Measurements from ENCODE around the gene PARVG.

DNA sequence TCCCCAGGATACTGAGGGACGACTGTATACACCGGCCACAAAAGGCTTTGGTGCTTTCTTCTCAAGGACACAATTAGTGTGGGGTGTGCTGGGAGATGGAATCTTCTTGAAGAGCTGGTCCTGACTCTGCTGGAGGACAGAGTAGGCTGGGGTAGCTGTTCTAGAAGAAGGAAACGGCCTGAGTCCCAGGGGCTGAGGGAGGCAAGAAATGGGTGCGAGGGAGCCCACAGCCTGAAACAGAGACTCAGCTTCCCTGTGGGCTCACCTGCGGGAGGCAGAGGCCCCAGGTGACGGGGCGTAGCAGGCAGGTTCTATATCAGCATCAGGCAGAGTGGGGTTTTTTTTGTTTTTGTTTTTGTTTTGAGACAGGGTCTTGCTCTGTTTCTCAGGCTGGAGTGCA, 36.6 kb downstream of the PARVG start:
- no peak for TF ChIP-seq ATF7 (IDR thresholded peaks at IDR 0.05)
- no peak for TF ChIP-seq ATF7 (CRISPR knock-in tag; IDR thresholded peaks at IDR 0.05)
- no peak for TF ChIP-seq EZH2 (conservative IDR thresholded peaks at IDR 0.05; ENCODE audit: low read depth, low read length)
- no peak for TF ChIP-seq ETV5 (CRISPR knock-in tag; IDR thresholded peaks at IDR 0.05; ENCODE audit: borderline replicate concordance)
- TF ChIP-seq ZNF570 (CRISPR knock-in tag; IDR thresholded peaks at IDR 0.05; ENCODE audit: borderline replicate concordance), result no peak
- TF ChIP-seq CHD2 (IDR thresholded peaks at IDR 0.05; ENCODE audit: low read depth, low read length), result no peak
- no peak for TF ChIP-seq ZNF468 (CRISPR knock-in tag; IDR thresholded peaks at IDR 0.05)
- no peak for TF ChIP-seq ZNF501 (CRISPR knock-in tag; IDR thresholded peaks at IDR 0.05)
- no peak for TF ChIP-seq ZBTB20 (CRISPR knock-in tag; IDR thresholded peaks at IDR 0.05; ENCODE audit: borderline replicate concordance, low read depth)
- TF ChIP-seq KMT2B (CRISPR knock-in tag; IDR thresholded peaks at IDR 0.05), result no peak
- TF ChIP-seq, protein P1, sequence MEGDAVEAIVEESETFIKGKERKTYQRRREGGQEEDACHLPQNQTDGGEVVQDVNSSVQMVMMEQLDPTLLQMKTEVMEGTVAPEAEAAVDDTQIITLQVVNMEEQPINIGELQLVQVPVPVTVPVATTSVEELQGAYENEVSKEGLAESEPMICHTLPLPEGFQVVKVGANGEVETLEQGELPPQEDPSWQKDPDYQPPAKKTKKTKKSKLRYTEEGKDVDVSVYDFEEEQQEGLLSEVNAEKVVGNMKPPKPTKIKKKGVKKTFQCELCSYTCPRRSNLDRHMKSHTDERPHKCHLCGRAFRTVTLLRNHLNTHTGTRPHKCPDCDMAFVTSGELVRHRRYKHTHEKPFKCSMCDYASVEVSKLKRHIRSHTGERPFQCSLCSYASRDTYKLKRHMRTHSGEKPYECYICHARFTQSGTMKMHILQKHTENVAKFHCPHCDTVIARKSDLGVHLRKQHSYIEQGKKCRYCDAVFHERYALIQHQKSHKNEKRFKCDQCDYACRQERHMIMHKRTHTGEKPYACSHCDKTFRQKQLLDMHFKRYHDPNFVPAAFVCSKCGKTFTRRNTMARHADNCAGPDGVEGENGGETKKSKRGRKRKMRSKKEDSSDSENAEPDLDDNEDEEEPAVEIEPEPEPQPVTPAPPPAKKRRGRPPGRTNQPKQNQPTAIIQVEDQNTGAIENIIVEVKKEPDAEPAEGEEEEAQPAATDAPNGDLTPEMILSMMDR (CRISPR knock-in tag; IDR thresholded peaks at IDR 0.05), result no peak
- no peak for TF ChIP-seq ATF1 (CRISPR knock-in tag; IDR thresholded peaks at IDR 0.05)
